ENCODE results near the gene DRC7.

Gene DRC7

DNA sequence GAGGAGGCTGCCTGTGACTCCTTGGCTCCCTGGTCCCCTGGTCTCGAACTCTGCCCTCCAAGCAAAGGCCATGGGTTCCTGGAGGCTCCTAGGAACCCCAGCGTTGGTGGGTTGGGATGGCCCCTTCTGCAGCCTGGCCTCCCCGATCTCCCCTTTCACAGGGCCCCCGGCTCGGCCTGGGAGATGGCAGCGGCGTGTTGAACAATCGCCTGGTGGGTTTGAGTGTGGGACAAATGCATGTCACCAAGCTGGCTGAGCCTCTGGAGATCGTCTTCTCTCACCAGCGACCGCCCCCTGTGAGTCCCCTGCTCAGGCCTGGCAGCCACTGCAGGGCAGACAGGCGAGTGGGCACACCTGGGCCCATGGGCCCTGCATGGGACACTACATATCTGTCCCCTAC is 15.6 kb upstream of the DRC7 start:
- DNase-seq = no peak

- DNase-seq = no peak
Observed at GRCh38 chr16:57679767-57680482, 14.7 kb upstream of the DRC7 start.

DNA sequence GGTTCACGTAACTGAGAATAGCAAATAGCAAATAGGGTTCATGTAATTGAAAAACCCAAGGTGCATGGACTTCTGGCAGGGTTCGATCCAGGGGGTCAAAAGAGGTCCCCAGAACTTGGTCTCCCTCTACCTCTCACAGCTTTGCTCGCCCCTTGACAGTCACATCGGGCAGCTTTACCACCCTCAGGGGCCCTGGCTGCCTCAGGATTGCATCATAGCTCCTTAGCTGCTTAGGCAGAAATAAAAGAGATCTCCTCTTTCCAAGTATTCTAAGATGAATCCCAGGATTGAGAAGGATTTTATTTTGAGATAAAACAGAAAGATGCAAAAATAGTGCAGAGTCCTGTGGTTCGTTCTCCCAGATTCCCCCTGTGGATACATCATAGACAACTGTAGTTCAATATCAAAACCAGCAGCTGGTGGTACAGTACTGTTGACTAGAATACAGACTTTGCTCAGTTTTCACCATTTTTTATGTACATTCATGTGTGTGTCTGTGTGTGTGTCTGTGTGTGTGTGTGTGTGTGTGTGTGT is 13.7 kb upstream of the DRC7 start:
- no peak for DNase-seq

GRCh38 chr16:57681950-57682728 is 12.5 kb upstream of the DRC7 start:
- DNase-seq = no peak

DNA sequence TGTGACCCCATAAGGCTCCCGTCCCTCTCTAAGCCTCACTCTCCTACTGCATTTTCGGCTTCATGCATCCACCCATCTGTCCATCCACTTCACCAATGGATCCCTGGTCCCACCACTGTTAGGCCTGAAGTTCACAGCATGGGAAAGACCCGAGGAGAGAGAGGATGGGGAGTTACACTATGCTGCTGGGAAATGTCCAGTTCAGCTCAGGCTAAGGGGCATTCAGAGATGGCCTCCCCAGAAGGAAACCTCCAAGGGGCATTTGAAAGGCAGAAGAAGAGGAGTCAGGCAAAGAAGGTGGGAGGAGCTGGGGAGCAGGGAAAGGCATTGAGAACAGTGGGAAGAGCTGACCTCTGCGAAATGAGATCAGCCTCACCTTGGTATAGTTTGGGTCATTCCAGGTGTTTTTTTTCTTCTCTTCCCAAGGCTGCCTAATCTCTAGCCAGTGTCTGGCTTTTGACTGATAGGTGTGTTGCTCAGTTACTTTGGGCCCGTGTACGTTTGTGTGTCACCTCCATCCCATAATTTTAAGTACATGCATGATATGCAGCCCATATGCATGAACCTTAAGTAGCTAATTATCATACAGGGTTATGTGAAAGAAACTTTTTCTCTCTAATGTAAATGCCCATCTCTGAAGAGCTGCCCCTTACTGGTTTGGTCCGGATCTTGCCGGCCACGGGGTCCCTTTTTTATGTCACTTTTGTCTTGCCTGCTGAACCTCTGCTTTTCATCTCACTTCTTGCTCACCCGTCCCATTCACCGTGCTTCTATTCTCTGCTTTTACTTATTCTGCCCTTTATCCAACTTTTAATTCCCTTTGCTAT is 11.6 kb upstream of the DRC7 start:
- no peak for DNase-seq

DNA sequence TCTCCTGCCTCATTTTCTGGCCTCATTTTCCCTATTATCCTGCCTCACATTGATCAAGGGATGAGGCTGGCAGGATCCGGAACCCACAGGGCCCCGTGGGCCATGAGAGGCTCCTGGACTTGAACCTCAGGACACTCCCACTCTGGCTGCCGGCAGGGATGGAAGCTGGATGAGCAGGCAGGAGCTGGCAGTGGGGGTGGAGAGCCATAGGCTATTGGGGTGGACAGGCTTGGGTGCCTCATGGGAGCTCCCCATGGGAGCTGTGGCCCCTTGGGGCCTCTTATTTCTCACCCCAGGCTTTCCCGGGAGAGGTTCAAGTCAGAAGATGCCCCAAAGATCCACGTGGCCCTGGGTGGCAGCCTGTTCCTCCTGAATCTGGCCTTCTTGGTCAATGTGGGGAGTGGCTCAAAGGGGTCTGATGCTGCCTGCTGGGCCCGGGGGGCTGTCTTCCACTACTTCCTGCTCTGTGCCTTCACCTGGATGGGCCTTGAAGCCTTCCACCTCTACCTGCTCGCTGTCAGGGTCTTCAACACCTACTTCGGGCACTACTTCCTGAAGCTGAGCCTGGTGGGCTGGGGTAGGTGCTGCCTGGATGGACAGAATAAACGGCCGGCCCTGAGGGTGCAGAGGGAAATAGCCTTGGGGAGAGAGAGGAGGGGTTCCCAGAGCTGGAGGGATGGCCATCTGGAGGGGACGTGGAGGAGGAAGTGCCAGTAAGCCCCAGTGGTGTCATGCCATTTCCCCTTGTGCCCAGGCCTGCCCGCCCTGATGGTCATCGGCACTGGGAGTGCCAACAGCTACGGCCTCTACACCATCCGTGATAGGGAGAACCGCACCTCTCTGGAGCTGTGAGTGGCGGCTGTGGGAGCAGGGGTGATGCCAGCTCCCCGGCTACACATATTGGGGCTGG is 10.7 kb upstream of the DRC7 start:
- no peak for DNase-seq

DNA sequence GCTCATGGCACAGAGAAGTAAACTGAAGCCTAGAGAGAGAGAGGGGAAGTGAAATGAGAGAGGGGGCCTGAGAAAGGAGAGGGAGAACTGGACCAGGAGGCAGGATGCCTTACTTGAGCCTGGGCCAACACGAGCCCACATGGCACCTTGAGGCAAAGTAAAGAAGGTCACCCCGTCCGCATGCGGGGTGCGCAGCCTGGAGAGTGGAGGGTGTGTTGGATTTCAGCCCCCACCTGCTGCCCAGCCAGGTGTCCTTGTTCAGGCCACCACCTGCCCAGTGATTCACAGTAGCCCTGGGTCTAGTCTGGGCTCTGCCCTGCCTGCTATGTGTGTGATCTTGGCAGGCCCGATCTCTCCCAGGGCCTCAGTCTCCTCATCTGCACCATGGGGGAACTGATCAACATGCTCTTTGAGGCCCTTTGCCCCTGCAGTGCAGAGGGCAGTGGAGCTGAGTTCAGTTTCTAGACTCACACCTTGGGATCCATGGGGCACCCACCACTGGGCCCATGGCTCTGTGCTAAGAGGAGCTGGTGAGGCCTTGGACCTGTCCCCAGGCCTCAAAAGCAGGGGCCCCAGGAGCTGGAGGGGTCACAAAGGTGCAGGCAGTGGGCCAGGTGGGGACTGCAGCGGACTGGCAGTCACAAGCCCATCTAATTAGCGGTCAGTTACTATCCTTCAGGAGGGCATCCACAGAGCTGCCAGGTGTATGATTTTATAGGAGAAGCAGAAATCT is 9.8 kb upstream of the DRC7 start:
- no peak for DNase-seq

- no peak for DNase-seq
Observed at GRCh38 chr16:57685633-57686032, 9.0 kb upstream of the DRC7 start.

- DNase-seq = no peak
Observed at GRCh38 chr16:57686577-57686976, 8.0 kb upstream of the DRC7 start.

GRCh38 chr16:57687363-57687929 is 7.2 kb upstream of the DRC7 start:
- DNase-seq = peak; percentile 32

GRCh38 chr16:57688487-57688986 is 6.1 kb upstream of the DRC7 start:
- DNase-seq = no peak

DNA sequence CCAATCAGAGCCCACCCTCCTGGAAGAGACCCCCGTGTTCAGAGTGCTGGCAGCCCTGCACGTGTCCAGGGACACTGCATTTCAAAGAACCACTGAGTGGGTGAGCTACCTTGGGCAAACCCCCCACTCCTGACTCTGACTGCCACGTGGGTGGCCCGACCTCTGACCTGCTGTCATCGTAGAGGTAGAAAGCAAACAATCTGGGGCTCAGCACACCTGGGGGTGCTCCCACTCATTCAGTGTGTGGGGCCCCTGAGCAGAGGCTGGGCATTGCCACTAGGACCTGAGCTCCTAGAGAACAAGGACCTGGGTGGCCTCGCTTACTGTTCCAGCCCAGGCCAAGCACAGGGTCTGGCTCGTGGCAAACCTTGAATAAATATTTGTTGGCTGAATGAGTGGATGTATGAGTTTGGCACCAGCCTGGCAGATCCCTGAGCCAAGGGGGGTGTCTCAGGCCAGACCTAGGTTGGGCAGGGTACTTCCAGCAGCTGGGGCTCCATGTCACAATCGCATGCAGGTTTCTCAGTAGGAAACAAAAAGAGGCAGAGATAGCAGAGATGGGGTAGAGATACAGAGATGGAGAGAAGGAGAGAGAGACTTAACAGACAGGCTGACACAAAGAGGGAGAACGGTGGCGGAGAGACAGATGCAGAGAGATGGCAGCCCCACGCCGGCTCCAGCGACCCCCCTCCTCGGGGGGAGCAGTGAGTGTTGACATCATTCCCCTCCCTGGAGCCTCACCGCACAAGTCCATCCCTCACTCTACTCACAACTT is 5.4 kb upstream of the DRC7 start:
- no peak for DNase-seq

DNA sequence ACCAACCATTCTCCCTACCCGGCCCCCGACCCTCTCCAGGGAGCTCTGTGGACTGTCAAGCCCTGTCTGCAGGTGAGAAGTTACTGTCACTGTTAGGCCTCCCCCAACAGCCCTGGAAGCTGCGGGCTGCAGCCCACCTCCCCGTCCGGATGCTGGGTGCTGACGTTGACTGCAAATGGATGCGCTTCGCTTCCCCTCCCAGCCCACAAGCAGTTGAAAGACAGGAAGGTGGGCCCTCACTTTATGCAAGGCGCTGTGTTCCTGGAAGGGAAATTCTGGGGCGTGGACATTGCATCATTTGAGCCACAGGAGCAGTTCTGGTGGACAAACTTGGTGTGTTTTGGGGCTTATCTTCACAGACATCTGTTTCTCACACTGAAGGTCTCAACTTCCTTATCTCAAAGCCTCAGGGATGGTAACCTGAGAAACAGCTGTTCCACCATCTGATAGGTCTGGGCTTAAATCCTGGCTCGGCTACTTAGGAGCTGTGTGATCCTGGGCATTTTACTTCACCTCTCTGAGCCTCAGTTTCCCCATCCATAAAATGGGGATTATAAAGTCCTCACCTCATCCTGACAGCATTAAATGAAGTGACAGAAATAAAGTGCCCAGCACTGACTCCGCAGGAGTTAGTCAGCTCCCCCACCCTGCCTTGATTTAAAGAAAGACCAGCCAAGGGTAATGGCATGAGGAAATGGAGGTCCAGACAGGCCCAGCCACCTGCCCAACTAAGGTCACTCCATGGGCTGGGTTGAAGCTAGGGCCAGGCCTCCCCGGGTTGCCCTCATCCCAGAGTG is 4.6 kb upstream of the DRC7 start:
- peak; percentile 41 for DNase-seq

GRCh38 chr16:57690782-57691471 is 3.7 kb upstream of the DRC7 start:
- peak; percentile 43 for DNase-seq

DNA sequence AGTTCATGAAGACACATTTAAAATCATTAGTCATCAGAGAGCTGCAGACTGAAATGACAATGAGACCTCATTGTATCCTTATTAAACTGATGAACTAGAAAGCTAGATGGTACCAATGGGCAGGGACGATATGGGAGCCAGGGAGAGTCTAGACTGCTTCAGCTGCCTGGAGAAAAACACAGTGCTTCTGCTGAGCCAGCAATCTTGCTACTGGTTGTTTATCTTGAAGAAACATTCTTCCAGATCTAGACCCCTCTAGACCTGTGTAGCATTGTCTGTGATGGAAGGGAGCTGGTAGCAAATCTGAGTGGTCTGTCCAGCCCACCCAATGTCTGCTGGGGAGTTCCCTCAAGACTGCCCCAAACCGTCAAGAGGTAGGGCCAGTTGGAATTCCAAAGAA is 2.0 kb upstream of the DRC7 start:
- DNase-seq = no peak

DNA sequence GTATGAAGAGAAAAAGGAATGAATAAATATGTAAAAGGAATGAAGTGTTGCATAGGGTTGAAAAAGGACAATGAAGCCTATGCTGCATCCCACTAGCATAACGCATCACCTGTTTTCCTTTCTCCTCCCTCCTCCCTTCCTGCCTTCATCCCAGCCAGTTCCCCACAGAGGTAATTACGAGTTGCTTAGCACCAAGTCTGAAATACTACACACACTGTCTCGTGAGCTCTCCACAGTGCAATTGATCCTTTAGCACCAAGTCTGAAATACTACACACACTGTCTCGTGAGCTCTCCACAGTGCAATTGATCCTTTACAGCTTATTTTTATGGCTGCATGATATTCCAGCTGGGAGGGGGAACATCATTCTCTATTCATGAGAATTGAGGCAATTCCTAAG is 1.1 kb upstream of the DRC7 start:
- DNase-seq = no peak

GRCh38 chr16:57694231-57694724 is 328 bp upstream of the DRC7 start:
- DNase-seq = no peak

GRCh38 chr16:57695680-57696069 is 1.1 kb downstream of the DRC7 start:
- no peak for DNase-seq

DNA sequence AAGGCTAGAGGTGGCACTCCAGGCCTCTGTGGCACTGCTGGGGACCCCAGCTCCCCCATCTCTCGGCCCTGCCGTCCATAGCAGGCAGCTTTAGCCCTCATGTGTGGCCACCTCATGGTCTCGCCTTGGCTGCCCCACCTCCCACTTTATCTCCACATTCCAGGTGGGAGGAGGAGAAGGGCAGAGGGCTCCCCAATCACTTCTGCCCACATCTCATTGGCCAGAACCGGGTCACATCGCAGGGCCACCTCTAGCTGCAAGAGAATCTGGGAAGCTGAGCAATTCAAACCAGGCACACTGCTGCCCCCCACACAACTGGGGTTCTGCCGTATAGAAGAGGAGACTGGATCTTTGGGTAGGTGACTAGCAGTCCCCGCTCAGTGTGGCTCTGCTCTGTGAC is 1.6 kb downstream of the DRC7 start:
- no peak for DNase-seq
